ENCODE data around the gene RDH5.

Gene RDH5

GRCh38 chr12:55713721-55714120 lies 6.5 kb upstream of the RDH5 start:
- DNase-seq = no peak

GRCh38 chr12:55715169-55715764 lies 4.9 kb upstream of the RDH5 start:
- DNase-seq = no peak

- DNase-seq = peak; percentile 97
Measured at GRCh38 chr12:55715833-55716581, 4.2 kb upstream of the RDH5 start, which contains the start of gene BLOC1S1. BLOC1S1 (plus strand) TSS chr12:55716046; CDS start chr12:55716052, 6 bp downstream.

GRCh38 chr12:55716582-55716957 lies 3.6 kb upstream of the RDH5 start:
- no peak for DNase-seq

GRCh38 chr12:55717011-55718007 lies 2.9 kb upstream of the RDH5 start:
- DNase-seq = no peak

GRCh38 chr12:55718015-55718414 lies 2.2 kb upstream of the RDH5 start:
- no peak for DNase-seq

GRCh38 chr12:55718624-55719275 lies 1.4 kb upstream of the RDH5 start:
- no peak for DNase-seq

GRCh38 chr12:55719371-55719770 lies 822 bp upstream of the RDH5 start:
- no peak for DNase-seq

- no peak for DNase-seq
Measured at GRCh38 chr12:55720894-55721444, 776 bp downstream of the RDH5 start.

GRCh38 chr12:55721601-55722213 lies 1.5 kb downstream of the RDH5 start:
- DNase-seq = no peak

- no peak for DNase-seq
Measured at GRCh38 chr12:55722948-55723347, 2.8 kb downstream of the RDH5 start.

GRCh38 chr12:55723516-55724225 lies 3.5 kb downstream of the RDH5 start:
- no peak for DNase-seq

- peak; percentile 78 for DNase-seq
Measured at GRCh38 chr12:55724226-55724939, 4.2 kb downstream of the RDH5 start.

- DNase-seq = no peak
Measured at GRCh38 chr12:55724940-55725309, 4.7 kb downstream of the RDH5 start.

GRCh38 chr12:55725556-55725955 lies 5.4 kb downstream of the RDH5 start:
- DNase-seq = no peak

- no peak for DNase-seq
Measured at GRCh38 chr12:55726971-55727370, 6.8 kb downstream of the RDH5 start.

GRCh38 chr12:55727643-55728185 lies 7.5 kb downstream of the RDH5 start:
- DNase-seq = no peak

- peak; percentile 73 for DNase-seq
Measured at GRCh38 chr12:55728186-55728938, 8.2 kb downstream of the RDH5 start.

GRCh38 chr12:55728939-55729818 lies 9.0 kb downstream of the RDH5 start, which contains the start of gene CD63:
CD63 (minus strand) TSS chr12:55729009; CDS start chr12:55728341, 668 bp downstream.
- peak; percentile 91 for DNase-seq

Measured in activated CD8-positive, alpha-beta memory T cell treated with anti-CD3 and anti-CD28 coated beads for 24 hours (primary cell).